ENCODE measurements around the gene BRK1.
"Not testable (repeated sequence)": the region's sequence is repeated elsewhere in the genome, so short reads cannot be mapped to it uniquely, and the experiment has no call there.

Gene BRK1

DNA sequence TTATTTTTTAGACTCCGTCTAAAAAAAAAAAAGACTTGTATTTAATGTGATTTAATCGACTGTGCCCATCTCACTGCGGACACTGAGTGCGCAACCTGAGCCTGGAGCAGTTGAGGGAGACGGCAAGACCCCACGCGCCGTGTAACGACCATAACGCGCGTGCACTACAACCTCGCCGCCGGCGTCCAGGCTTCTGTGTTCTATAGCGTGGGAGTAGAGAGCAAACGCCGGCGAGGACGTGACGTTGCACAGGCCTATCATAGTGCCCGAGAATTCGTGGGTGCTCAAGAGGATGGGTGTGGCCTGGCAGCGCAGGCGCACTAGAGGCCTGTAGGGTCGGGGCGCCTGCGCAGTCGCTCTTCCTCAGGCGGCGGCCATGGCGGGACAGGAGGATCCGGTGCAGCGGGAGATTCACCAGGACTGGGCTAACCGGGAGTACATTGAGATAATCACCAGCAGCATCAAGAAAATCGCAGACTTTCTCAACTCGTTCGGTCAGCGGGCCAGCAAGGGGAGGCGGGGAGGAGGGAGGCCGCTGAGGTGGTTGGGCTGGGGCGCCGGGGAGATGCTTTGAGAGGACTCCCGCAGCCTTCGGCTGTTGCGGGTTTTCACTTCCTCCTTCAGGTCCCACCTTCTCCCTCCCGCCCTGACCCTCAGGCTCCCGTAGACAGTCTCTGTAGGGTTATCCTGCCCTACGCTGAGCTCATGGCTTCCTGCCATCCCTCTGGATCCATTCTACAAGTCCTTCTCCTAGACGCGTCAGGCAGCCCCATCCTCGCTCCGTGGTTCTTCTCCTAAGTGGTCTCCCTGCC lies at the start of gene BRK1:
Gene BRK1 (plus strand): TSS at position 350 of the 812 bp plus-strand sequence. CDS start 27 bp downstream, at position 377.
- peak; percentile 97 for DNase-seq

DNA sequence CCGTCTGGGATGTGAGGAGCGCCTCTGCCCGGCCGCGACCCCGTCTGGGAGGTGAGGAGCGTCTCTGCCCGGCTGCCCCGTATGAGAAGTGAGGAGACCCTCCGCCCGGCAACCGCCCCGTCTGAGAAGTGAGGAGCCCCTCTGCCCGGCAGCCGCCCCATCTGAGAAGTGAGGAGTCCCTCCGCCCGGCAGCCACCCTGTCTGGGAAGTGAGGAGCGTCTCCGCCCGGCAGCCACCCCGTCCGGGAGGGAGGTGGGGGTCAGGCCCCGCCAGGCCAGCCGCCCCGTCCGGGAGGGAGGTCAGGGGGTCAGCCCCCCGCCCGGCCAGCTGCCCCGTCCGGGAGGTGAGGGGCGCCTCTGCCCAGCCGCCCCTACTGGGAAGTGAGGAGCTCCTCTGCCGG lies 45.4 kb upstream of the BRK1 start:
- DNase-seq = not testable (repeated sequence)

DNA sequence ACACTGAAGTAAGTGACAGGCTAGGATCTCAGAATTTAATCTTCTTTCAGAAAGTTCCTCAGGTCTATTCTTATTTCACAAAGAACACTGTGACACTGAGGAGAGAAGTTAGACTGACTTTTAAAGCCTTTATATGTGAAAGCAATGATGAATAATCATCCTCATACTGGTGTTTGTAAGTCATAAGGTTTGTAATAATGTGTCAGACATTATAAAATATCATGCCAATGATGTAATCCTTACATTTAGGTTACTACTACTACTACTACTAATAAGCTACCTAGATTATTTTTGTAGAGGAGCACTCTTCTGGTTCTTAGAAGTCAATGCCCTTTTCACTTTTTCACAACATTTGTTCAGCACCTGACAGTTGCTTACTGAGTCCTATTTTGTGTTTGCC lies 40.8 kb upstream of the BRK1 start:
- no peak for DNase-seq

DNA sequence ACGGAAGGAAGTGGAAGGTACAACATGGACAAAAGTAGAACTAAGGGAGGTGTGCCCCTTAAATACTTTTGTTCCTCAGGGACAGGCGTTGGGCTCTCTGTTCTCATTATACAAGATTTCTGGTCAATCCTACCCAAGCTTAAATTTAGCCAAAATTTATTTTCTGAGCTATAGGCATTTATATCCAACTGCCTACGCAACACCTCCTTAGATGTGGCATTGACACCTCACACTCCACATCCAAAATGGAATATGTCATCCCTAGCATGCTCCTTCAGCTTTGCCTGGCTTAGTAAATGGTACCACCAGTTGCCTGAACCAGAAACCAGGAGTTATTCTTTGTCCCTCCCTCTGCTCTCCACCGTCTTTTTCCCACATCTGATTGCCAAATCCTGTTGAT lies 33.6 kb upstream of the BRK1 start:
- DNase-seq = no peak

DNA sequence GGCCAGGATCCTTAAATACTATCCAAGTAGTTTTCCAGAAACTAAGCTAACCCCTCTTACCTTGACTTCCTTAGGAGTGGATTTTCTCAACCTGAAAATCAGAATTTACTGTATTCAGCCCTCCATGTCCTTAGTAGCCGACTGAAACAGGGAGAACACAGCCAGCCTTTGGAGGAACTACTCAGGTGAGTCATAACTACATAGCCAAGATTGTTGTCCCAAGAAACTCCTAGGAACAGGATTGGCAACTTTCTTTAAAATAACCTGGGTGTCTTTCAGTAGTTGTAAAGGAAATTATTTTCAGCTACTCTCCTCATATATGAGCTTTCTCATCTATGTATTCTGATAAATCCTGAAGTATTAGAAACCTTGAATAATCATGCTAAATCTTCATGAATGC lies 29.7 kb upstream of the BRK1 start:
- DNase-seq = no peak

DNA sequence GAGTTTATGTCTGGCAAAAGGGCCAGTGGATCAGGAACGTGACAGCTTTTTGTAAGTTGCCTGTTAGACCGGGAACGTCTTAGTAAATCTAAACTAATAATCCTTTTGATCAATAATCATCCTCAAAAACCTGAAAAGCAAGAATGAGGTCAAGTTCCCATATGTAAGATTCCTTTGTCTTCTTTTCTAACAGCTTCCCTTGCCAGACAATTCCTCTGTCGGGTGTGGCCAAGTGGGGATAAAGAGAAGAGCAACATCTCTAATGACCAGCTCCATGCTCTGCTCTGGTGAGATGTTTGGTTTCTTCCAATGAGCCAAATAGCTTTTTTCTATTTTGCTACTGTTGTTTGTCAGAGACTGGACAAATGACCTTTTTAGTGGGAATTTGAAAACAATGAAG lies 27.2 kb upstream of the BRK1 start:
- no peak for DNase-seq

DNA sequence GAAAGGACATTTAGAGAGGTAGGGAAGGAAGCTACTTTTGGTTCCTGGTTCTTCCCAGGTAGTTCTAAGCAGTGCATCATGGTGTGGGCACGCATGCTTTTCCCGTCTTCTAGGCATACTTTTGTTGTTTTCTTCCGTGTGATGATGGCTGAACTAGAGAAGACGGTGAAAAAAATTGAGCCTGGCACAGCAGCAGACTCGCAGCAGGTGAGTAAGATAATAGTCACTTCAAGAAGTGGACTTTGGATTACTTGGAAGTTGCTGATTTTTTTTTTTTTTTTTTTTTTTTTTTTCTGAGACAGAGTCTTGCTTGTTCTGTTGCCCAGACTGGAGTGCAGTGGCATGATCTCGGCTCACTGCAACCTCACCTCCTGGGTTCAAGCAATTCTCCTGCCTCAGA lies 25.3 kb upstream of the BRK1 start:
- no peak for DNase-seq

DNA sequence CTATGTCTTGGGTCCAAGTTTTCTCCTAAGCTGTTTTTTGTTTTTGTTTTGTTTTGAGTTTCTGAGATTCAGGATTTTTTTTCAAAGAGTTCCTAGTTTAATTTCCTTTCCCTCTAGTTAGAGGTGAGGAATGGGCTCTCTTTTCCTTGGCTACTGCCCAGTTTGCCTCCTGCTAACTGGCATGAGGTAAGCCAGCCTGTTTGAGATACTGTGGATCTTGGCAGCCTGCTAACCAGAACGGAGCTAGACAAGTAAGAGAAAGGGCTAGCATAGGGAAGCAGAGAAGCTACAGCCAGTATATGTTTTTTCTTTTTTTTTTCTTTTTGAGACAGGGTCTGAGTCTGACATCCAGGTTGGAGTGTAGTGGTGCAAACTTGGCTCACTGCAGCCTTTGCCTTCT lies 24.7 kb upstream of the BRK1 start:
- DNase-seq = not testable (repeated sequence)

DNA sequence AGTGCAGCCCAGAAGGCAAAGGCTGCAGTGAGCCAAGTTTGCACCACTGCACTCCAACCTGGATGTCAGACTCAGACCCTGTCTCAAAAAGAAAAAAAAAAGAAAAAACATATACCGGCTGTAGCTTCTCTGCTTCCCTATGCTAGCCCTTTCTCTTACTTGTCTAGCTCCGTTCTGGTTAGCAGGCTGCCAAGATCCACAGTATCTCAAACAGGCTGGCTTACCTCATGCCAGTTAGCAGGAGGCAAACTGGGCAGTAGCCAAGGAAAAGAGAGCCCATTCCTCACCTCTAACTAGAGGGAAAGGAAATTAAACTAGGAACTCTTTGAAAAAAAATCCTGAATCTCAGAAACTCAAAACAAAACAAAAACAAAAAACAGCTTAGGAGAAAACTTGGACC lies 24.1 kb upstream of the BRK1 start:
- not testable (repeated sequence) for DNase-seq

DNA sequence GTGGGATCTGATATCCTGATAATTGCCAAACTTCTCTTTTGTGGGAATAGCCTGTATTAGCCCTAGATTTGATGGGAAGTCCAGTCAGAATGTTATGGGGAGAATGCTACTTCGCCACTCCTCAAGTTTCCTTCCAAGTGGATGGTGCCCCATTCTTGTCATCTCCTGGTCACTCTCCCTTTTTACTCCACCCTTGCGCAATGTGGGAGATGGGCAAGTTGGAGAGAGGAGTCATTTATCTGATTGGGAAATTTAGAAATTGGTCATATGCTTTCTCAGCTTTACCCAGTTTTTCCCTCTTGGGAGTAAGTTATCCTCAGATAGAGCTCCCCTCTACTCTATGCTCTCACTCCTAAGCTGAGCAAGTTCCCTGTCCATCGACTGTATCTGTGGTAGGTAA lies 21.8 kb upstream of the BRK1 start:
- DNase-seq = no peak

DNA sequence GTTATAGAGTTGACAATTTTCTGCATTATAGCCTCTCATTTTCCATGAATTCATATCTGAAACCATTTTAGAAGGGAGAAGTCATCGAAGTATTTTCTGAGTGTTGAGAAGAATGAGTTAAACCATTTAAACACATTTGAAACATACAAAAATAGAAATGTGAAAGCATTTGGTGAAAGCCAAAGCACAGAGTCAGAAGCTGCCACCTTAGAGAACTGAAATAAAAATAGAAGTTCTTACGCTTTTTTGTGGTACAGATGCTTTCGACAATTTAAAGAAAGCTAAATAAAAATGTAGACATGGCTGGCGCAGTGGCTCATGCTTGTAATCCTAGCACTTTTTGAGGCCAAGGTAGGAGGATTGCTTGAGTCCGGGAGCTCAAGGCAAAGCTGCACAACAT lies 16.4 kb upstream of the BRK1 start:
- DNase-seq = no peak

DNA sequence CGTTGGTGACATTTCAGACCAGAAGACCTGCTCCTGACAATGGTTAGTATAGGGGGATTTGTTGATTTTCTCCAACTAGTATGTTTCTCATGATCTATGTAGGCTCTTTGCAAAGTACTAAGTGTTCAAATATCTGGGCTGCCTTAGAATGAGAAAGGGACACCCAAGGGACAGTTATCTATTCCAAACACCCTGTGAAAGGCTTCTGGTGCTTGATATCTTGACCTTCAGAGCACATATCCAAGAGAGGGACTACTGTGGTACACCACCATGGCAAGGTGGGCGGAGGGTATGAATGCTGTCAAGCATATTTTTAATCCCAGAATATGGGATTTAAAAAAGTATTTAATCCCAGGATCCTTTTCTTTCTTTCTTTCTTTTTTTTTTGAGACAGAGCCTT lies 8.6 kb upstream of the BRK1 start:
- DNase-seq = no peak

DNA sequence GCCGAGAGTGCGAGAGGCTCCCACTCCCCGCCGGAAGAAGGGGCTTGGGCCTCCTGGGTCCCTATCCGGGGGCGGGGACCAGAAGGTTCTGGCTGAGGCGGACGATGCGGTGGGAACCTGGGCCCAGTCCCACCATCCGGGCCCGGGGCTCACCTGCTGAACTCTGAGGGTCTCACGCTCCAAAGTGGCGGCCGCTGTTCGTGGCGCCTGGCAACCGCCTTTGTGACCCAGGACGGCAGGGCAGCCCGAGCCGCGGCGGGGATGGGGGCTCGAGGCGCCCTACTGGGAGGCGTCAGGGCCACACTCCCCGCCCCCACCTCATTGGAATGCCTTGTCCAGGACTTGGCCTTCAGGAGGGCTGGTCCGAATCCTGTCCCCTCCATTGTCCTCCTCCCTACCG lies 7.4 kb upstream of the BRK1 start, which contains the start of gene FANCD2OS:
Gene FANCD2OS (minus strand): TSS at position 165 of the 400 bp plus-strand sequence. CDS start 3,481 bp downstream, outside the sequence.
- DNase-seq = no peak

DNA sequence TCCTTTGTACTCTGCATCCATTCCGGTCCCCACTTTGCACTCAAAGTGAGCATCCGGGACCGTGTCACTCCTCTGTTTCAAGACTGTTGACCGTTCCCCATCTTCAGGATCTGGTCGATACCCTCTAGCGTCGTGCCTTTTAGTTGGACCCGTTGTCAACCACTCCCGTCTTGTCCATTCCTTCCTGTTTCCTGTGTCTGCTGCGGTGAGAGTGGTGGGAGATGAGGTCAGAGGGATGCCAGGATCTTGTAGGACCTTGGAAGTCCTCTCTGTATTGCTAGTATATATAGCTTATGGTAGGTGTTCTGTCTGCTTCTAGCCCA lies 624 bp downstream of the BRK1 start:
- DNase-seq = no peak

DNA sequence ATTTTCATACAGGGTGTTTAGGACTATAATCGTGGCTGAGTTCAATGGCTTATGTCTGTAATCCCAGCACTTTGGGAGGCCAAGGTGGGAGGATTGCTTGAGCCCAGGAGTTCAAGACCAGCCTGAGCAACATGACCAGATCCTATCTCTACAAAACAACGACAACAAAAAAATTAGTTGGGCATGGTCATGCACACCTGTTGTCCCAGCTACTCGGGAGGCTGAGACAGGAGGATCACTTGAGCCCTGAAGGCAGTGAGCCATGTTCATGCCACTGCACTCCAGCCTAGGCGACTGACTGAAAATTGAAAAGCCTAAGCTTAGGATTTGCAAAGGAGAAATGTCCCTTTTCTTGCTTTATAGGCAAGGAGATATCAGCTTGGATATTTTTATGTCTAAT lies 1.5 kb downstream of the BRK1 start:
- DNase-seq = no peak

DNA sequence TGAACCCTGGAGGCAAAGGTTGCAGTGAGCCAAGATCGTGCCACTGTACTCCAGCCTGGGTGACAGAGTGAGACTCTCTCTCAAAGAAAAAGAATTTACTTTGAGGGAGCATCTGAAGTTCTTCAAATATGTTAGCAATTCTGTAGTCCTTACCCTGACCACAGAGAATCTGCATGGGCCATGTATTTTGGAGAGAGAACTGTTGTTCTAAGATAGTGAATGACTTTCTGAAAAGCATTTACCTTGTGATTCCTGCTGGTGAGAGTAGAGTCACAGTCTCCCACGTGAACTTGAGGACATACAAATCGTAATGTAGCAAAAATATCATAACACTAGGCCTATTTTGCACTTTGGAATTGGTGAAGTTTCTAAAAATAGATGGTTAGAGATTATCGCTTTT lies 3.9 kb downstream of the BRK1 start:
- no peak for DNase-seq

DNA sequence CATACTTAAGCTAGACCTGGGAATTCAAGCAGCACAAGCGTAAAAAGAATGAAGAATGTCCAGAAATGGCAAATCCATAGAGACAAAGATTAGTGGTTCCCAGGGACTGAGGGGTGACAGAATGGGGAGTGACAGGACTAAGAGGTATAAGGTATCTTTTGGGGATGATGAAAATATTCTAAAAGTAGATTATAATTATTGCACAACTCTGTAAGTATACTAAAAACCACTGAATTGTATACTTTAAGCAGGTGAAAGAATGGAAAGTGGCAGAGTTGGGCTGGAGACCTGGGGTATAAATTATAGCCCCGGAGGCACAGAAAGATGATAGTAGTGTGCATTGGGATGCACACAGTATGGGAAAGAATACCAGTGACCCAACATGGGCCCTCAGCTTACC lies 5.6 kb downstream of the BRK1 start:
- DNase-seq = no peak

DNA sequence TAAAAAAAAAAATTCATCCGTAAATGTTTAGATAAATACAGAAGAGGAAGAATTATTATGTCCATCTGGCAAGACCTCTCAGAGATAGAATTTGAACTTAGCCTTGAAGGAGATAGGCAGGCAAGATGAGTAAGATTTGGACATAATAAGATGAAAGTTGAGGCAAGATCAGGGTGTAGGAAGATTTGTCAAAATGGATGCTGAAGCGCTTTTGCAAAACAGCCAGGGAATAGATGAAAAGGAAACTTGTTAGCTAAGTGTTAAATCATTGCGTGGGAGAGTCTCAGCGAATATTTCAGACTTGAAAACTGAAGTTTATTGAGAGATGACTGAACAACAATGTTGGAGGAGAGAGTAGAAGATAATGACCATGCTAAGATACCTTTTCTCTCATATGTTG lies 7.2 kb downstream of the BRK1 start:
- no peak for DNase-seq

DNA sequence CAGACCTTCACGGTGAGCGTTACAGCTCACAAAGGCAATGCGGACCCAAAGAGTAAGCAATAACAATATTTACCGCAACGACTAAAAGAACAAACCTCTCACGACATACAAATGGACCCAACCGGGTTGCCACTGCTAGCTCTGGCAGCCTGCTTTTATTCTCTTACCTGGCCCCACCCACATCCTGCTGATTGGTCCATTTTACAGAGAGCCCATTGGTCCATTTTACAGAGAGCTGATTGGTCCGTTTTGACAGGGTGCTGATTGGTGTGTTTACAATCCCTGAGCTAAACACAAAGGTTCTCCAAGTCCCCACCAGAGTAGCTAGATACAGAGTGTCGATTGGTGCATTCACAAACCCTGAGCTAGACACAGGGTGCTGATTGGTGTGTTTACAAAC lies 20.4 kb downstream of the BRK1 start:
- DNase-seq = not testable (repeated sequence)

DNA sequence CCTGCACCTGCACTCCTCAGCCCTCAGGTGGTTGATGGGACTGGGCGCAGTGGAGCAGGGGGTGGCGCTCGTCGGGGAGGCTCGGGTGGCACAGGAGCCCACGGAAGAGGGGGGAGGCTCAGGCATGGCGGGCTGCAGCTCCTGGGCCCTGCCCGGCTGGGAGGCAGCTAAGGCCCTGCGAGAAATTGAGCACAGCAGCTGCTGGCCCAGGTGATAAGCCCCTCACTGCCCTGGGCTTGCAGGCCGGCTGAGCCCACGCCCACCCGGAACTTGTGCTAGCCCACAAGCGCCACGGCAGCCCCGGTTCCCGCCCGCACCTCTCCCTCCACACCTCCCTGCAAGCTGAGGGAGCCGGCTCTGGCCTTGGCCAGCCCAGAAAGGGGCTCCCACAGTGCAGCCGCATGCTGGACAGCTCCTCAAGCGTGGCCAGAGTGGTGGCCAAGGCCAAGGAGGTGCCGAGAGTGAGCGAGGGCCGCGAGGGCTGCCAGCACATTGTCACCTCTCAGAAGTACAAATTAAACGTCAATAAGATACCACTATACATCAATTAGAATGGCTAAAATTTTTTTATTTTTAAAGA lies 21.0 kb downstream of the BRK1 start:
- no peak for DNase-seq

DNA sequence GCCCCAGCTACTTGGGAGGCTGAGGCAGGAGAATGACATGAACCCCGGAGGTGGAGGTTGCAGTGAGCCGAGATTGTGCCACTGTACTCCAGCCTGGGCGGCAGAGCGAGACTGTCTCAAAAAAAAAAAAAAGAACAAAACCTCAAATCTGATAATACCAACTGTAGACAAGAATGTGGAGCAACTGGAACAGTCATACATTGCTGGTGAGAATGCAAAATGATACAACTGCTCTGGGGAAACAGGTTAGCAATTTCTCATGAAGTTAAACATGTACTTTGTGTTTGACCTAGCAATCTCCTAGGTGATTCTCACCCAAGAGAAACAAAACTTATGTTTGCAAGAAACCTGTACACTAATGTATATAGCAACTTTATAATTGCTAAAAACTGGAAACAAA lies 21.7 kb downstream of the BRK1 start:
- no peak for DNase-seq

DNA sequence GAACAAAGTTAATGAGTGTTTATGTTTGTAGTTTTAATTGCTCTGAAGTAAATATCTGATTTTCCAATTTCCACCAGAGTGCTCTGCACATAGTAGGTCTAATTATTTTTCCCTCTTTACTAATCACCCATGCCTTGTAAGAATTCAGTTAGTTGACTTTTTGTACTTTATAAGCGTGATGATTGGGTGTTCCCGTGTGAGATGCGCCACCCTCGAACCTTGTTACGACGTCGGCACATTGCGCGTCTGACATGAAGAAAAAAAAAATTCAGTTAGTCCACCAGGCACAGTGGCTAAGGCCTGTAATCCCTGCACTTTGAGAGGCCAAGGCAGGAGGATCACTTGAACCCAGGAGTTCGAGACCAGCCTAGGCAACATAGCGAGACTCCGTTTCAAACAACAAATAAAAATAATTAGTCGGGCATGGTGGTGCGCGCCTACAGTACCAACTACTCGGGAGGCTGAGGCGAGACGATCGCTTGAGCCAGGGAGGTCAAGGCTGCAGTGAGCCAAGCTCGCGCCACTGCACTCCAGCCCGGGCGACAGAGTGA lies 25.6 kb downstream of the BRK1 start:
- no peak for DNase-seq

DNA sequence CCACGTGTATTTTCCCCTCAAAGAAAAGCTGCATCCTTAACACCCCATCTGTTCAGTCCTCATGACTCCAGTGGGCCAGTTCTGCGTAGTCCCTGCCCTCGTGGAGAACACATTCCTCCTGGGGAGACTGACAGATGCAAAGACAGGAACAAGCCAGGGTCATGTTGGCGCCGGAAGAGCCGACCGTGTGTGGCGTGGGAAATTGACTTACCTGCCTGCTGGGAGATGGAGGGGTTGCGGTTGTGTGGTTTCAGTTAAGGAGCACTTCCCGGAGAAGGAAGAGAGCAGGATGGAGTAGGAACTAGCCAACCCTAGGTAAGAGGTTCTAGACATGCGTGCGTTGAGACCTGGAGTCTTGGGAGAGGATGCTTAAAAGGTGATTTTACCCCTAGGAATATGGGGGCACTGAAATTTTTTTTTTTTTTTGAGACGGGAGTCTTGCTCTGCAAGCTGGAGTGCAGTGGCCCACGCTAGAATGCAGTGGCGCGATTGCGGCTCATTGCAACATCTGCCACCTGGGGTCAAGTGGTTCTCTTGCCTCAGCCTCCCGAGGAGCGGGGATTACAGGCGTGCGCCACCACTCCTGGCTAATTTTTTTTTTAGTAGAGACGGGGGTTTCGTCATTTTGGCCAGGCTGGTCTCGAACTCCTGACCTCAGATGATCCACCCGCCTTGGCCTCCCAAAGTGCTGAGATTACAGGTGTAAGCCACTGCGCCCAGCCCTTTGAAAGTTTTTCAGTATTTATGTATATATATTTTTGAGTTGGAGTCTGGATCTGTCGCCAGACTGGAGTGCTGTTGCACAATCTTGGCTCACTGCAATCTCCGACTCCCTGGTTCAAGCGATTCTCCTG lies 27.5 kb downstream of the BRK1 start:
- peak; percentile 39 for DNase-seq

DNA sequence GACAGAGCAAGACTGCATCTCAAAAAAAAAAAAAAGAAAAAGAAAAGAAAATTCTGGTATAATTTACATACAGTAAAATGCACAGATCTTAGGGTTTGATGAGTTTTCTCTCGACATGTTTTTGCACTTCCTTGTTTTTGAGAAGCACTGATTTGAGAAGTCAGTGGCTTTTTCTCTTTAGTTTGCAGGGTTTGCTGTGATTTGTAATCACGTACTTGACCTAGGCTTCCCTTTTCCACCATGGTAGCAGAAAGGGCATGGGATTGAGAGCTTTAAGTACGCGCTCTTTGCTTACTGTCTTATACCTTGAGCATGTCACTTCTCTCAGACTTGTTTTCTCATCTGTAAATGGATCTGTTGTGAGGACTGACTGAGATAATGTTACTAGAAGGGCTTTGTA lies 30.2 kb downstream of the BRK1 start:
- DNase-seq = no peak
